HG02678 (cell line): ENCODE measurements around the gene KLHL40.

Source experiments
- ATAC-seq: cut with Tn5 transposase; IDR thresholded peaks from one replicate; pipeline ENCODE4 v1.9.1; 2021; ENCODE audit warnings: mild to moderate bottlenecking, moderate library complexity; ENCODE audit not compliant: unreplicated experiment

KLHL40 gene

DNA sequence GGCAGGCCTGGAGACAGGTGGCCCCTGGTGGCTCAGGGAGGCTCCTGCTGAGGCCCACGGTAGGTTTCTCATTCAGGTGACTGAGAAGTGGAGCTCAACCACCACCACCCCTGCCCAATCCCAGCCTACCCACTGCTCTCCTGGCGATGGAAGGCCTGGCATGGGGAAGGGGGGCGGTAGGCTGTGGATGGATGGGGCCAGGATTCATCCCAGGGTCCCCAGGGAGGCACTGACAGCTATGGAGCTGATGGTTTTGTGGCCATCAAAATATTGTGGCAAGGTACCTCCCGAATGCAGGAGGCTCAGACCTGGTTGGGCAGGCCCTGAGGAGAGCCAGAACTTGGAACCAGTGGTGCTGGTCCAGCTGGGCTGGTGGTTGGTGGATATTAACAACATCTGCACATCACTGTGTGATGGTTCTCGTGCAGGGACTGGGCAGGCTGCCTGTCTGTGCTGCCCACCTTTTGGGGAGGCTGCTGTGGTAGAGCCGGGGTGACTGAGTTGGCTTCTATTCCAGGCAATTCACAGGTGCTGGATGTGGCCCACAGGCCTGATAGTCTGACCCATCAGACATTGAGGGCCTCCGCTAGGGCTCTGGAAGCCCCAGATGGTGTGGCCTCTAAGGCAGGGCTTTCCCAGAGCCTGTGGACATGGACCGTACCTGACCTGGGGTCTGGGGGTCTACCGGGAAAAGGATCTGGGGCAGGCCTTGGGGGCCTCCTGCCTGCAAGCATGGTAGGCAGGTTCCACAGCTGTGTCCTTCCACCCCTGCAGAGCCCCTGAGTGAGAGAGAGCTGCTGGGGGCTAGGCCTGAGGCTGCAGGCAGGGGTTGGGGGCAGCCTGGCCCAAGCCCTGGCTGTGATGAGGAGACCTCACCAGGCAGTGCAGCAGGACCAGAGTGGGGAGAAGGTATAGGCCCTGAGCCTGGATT lies 28.4 kb upstream of the KLHL40 start:
- ATAC-seq: no peak

DNA sequence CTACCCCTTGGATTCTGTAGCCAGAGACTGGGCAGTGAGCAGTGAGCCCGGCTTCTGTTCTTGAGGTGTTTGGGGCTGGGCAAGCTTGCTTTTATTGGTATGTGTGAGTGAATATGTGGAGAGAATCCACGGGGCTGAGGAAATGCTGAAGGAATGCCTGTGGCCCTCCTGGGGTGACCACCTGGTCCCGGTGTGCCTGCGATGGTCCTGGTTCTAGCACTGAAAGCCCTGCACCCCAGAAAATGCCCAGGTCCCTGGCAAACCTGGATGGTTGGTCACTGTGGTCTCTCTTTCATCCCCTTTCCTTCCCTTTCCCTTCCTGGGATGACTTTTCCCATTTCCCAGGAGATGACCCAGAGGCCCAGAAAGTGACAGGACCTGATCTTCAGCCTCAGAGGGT lies 27.7 kb upstream of the KLHL40 start:
- no peak for ATAC-seq

DNA sequence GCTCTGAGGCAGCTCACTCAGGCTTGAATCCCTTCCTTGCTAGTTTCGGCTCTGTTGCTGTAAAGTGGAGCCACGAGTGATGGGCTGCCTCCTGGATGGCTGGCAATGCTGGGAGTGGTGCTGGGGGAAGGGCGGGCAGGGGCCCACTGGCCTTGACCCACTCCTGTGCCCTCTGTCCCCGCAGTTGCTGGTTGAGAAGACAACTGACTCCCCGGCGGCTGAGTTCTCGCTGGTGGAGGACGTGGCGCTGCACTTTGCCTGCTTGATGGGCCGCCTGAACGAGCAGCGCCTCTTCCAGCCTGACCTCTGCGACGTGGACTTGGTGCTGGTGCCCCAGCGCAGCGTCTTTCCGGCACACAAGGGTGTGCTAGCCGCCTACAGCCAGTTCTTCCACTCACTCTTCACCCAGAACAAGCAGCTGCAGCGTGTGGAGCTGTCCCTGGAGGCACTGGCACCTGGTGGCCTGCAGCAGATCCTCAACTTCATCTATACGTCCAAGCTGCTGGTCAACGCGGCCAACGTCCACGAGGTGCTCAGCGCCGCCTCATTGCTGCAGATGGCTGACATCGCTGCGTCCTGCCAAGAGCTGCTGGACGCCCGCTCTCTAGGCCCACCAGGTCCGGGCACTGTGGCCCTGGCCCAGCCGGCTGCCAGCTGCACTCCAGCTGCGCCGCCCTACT lies 27.1 kb upstream of the KLHL40 start:
- ATAC-seq: no peak

DNA sequence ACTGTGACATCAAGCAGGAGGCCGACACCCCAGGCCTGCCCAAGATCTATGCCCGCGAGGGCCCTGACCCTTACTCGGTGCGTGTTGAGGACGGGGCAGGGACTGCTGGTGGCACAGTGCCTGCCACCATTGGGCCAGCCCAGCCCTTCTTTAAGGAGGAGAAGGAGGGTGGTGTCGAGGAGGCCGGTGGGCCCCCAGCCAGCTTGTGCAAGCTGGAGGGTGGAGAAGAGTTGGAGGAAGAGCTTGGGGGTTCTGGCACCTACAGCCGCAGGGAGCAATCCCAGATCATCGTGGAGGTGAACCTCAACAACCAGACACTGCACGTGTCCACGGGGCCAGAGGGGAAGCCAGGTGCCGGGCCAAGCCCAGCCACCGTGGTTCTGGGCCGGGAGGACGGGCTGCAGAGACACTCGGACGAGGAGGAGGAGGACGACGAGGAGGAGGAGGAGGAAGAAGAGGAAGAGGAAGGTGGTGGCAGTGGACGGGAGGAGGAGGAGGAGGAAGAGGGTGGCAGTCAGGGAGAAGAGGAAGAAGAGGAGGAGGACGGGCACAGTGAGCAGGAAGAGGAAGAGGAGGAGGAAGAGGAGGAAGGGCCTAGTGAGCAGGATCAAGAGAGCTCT lies 26.5 kb upstream of the KLHL40 start:
- ATAC-seq: no peak

DNA sequence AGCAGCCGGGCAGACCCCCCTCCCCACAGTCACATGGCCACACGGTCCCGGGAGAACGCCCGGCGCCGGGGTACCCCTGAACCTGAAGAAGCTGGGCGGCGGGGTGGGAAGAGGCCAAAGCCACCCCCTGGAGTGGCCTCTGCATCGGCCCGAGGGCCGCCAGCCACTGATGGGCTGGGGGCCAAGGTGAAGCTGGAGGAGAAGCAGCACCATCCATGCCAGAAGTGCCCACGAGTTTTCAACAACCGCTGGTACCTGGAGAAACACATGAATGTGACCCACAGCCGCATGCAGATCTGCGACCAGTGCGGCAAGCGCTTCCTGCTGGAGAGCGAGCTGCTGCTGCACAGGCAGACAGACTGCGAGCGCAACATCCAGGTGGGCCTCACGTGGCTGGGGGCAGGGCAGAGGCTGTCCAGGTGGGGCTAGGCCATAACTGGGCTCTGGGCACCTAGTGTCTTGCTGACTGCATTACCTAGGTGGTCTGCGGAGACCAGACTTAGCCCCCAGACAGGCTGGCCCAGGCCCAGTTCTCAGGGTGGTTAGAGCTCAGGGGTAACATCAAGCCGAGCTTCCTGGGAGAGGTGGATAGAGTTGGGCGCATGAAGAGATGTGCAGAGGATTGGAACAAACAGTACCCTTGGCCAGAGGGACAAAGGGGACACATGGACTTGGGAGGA lies 25.7 kb upstream of the KLHL40 start:
- ATAC-seq: no peak

DNA sequence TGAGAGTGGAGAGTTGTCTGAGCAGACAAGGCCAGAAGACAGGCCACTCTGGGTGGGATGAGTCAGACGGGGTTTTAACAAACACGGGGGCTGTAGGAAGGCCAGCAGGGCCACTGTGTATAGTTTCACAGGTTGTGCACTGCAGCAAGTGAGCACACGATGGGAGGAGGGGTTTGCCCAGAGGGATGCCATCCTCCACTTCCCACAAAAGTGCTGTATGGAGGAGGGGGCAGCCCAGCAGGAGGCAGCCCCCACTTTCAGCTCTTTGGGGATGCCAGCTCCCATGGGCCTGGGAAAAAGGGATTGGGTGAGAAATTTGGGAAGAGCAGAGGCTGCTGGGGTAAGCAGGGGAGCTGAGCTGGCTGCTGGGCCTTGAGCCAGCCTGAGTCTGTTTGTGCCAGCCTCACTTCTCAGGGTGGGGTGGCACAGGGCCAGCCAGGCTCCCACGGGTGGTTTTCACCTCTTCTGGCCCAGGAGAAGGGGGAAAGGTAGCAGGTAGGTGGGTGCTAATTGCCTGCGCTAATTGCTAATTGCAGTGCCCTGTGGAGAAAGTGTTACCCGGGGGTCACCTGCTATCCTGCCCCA lies 25.1 kb upstream of the KLHL40 start:
- ATAC-seq: no peak

DNA sequence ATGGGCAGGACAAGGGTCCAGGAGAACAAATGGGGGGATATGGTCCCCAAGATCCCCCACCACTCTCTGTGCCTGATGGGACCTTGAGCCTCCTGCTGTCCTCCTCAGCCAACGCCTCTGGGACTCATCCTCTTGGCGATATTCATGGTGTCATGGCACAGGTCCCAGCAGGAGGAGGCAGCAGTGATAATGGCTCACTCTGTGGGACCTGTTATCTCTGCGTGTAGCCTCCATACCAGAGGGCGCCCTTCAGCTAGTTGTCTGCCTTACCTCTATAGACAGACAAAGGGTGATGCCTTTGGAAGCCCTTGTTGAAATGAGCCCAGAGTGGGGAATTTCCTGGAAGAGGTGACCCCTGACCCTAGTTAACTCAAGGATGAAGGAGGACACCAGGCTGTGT lies 24.4 kb upstream of the KLHL40 start:
- no peak for ATAC-seq

DNA sequence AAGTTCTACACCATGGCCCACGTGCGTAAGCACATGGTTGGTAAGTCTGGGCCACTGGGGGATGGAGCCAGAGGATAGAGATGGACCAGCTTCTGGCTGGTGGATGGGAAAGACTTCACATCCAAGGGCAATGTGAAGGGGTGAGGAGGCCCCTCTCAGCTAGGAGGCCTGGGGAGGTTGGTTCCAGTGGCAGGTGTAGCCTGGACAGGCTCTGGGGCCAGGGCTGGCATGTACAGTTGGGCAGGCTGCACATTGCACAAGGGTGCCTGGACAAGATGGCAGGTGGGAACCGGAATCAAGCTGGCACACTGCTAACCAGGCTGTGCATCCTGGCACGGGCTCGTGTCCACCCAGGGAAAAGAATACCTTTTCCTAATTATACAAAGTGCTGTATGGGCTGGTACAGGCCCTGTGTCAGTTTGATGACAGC lies 23.7 kb upstream of the KLHL40 start:
- no peak for ATAC-seq

DNA sequence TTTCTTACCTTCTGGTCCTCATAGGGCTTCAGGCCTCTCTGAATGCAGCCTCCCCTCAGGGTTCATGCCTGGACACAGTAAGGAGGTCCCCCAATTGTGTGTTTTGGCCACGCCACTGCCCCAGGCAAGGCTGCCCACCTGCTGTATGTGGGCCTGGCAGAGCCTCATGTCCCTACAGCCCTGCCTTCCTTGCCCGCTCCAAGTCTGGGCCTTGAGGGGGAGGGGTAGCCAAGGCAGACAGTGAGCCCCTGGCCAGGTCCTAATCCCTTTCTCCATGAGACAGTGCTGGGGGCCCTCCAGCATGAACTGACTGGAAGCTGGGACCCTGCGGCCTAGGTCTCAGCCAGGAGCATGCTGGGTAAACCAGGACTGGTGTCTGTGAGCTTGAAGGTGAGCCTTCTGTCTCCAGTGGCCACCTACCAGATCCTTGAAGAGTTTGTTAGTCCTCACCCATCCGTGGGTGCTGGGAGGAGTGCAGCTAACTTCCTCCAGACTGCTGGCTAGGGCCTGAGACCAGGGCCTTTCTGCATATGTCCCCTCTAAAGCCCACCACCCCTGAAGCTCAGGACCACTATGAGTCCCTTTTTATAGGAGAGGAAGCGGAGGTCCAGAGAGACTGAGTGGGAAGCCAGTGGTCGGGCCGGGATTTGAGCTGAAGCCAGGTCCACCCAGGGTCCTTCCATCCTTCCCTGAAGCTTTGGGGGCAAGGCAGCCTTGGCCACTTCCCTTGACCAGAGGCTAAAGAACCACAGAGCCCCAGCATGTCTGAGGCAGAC lies 23.1 kb upstream of the KLHL40 start:
- no peak for ATAC-seq

DNA sequence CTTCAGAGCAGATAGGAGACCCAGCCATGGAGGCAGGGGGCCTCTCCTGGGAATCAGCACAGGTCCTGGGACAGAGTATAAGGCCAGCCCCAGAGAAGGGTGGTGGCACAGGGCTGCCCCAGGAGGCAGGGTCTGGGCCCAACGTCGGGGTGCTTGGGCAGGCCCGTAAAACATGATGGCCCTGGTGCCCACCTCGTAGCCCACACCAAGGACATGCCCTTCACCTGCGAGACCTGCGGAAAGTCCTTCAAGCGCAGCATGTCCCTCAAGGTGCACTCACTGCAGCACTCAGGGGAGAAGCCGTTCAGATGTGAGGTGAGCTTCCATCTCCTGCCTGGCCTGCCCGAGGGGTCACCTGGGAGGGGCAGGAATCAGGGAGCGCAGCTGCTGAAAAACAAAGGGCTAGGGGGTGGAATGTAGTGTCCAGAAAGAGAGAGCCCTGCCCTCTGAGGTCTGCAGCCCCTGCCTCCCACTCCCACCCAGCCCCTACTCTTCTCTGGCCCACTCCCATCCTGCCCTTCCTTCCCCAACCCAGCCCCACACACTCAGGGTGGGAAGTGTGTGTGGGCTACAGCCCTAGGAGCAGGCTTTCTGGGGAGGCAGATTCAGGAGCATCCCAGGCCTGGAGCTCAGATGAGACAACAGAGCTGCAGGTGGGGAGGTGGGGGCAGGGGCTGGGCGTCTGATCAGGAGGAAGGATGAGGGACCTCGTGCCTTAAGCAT lies 22.4 kb upstream of the KLHL40 start:
- no peak for ATAC-seq

DNA sequence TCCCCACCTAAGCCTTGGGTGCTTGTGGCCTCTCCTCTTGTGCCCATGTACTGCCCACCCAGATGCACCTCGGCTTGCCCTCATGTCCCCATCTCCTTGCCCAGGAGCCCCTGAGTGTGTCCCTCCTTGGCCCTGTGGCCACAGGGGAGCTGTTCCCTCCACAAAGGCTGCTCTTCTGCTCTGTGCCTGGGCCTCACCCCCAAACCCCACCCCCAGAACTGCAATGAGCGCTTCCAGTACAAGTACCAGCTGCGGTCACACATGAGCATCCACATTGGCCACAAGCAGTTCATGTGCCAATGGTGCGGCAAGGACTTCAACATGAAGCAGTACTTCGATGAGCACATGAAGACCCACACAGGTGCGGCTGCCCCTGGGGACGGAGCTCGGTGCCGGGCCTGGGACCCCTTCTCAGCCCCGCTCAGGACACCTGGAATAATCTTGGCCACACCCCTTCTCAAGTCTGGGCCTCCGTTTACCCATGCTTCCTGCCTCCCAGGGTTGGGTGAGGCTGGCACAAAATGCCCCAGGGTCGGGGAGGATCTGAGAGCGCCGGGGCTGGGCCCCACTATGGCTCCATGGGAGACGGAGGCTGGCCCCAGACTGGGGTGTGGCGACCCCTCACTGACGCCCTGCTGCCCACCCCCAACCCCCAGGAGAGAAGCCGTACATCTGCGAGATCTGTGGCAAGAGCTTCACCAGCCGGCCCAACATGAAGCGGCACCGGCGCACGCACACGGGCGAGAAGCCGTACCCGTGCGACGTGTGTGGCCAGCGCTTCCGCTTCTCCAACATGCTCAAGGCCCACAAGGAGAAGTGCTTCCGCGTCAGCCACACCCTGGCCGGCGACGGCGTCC lies 21.5 kb upstream of the KLHL40 start:
- peak; percentile 63 for ATAC-seq

DNA sequence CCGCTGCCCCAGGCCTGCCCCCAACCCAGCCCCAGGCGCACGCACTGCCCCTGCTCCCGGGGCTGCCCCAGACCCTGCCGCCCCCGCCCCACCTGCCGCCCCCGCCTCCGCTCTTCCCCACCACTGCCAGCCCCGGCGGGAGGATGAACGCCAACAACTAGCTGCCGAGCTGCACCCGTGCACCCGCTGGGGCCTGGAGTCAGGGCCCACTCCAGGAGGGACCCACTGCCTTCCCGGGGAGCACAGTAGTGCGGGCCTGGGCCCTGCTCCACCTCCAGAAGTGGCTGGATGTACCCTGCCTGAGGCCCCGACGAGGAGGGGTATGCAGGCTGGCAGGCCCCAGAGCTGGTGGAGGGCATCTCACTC lies 20.9 kb upstream of the KLHL40 start:
- no peak for ATAC-seq

DNA sequence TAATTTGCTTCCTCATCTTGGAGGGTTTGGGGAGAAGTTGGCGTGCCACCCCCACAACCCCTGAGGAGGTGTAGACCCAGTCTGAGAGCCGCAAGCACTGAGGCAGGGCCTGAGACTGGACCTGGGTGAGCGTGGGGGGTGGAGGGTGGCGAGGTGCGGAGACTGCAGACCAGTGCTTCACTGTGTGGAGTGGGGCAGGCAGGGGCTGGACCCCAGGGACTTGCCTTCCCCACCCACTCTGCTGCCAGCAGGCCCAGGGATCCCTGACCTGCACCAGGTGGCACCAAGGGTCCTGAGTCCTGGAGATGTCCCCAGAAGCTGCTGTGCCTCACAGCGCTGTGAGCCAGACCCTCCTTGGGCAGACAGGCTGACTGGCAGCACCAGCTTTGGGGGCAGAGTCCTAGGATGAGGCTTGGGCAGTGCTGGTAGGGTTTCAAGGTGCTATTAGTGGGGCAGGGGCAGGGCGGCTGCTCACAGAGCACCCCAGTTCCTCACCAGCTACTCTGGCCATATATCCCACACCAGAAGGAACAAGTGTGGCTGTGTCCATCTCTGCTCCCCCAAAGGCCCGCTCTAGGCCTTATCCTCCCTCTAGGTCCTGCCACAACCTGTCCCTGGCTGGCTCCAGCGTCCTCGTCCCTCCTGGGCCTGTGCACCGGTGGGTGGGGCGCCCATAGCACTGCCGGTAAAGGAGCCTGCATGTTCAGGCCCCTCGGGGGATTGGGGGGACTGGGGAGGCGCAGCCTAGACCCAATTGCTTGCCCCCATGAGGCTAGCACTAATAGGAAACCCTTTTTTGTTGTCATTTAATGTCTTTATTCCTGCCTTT lies 20.1 kb upstream of the KLHL40 start:
- no peak for ATAC-seq

DNA sequence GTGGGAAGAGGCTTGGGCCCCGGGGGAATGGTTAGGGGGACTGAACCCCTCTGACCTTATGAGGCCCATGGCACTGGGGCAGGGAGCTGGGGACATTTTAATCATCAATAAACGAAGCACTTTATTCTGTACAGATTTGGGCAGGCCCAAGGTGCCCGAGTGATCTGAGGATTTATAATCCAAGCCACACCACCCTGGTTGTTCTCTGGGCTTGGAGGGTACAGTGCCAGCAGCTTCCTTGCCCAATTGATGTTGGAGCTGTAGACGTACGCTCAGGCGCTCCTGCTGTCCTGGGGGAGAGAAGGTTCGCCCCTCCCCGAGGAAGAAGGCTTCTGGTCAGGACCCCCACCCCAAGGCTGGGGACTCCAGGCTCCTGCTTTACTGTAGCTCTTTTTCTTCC lies 19.3 kb upstream of the KLHL40 start:
- no peak for ATAC-seq

DNA sequence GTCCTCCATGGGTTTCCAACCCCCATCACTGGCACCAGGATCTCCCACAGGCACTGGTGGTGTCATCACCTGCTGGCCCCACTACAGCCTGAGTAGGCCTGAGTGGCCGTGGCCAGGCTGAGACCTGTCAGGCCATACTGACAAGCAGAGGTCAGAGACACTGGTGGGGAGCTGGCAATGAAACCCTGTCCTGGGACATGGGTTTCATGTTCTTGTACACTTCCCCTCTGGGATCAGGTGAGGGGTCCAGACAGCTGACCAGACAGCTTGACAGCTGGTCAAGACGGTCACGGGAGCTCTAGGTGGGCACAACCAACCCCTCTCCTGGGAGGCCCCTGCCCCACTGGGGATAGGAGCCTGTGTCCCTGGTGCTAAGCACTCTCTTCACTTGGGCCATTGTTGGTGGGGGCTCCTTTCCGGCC lies 18.7 kb upstream of the KLHL40 start:
- ATAC-seq: no peak

DNA sequence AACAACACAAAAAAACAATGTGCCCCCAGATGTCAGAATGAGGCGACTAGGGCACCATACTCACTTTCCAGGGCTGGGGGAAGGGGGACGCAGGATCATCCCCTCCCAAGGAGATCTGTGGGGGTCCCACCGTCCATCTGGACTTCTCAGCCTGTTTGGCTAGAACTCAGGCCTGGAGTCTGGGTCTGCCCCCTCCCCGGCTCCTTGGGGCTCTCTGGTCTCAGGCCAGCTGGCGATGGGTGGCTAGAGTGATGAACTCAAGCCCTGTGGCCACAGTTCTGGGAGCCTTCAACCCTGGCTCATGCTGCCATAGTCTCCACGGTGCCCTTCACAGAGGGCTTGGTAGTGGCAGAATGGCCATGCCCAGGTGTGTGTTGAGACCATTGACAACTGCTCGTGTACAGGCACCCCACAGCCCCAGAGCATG lies 18.2 kb upstream of the KLHL40 start:
- ATAC-seq: no peak

DNA sequence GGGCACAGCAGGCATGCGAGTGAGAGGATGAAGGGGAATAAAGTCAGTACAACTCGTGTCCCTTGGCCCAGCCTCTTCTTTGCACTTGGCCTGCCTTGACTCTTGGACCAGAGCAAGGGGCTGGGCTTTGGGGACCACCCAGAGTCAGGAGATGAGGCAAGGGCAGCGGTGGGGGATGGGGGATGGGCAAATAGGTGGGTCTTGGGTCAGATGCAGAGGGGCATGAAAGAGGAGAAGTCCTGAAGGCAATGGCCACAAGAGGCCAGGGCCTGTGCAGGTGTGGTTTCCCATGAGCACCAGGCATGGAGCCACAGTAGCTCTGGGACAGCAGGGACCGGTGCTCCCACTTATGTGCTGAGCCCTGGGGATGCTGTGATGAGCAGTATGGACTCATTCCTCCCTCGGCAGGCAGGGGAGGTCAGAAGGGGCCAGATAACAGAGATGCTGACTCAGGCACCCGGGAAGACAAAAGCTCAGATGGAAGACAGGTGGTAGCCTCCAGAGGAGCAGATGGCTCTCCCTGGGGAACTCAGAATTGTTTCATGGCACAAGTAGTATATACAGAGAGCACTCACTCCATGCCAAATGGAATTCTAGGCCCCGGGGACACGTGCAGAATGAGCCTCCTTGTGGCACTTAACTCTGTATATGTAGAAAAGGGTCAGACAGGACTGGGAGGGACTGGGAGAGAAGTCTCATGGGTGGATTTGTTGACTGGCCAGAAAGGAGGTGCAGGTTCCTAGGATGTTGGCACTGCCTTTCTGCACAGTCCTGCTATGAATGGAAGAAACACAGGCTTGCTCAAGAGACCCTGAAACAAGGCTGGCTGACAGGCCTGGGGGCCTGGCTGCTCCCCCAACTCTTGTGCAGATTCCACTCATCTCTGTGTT lies 17.6 kb upstream of the KLHL40 start:
- ATAC-seq: no peak
